ENCODE measurements around the gene SF3B4. TPM values are rescaled to one million over a fixed set of nuclear protein-coding genes. Genes with fewer than 3 reads are reported as not detected.

SF3B4 gene
- 10 to 100 TPM; 19.6 to 48.1 TPM for total RNA-seq
- 10 to 100 TPM; 37.2 to 38.3 TPM for polyA plus RNA-seq
- long read RNA-seq, donor 1, transcript SF3B4-201 (6 exons, 2,085 nt) = major isoform, 39 of 61 reads
- long read RNA-seq, donor 1, partial matches to known transcripts = 22 of 61 reads
- long read RNA-seq, donor 1, other reads (novel, unspliced or antisense) = 0 of 61 reads
- long read RNA-seq, donor 2, transcript SF3B4-201 (6 exons, 2,085 nt) = major isoform, 9 of 24 reads
- long read RNA-seq, donor 2, partial matches to known transcripts = 15 of 24 reads
- long read RNA-seq, donor 2, other reads (novel, unspliced or antisense) = 0 of 24 reads
- long read RNA-seq, donor 3, transcript SF3B4-201 (6 exons, 2,085 nt) = major isoform, 14 of 19 reads
- long read RNA-seq, donor 3, partial matches to known transcripts = 5 of 19 reads
- long read RNA-seq, donor 3, other reads (novel, unspliced or antisense) = 0 of 19 reads
- long read RNA-seq, donor 4, transcript SF3B4-201 (6 exons, 2,085 nt) = major isoform, 6 of 24 reads
- long read RNA-seq, donor 4, partial matches to known transcripts = 18 of 24 reads
- long read RNA-seq, donor 4, other reads (novel, unspliced or antisense) = 0 of 24 reads
- long read RNA-seq, donor 5, transcript SF3B4-201 (6 exons, 2,085 nt) = major isoform, 42 of 82 reads
- long read RNA-seq, donor 5, partial matches to known transcripts = 40 of 82 reads
- long read RNA-seq, donor 5, other reads (novel, unspliced or antisense) = 0 of 82 reads

- H3K4me3 ChIP-seq = peak within 1 kb of the TSS; percentile 95
- H3K9ac ChIP-seq (ENCODE audit: insufficient read depth in 1 of 2, low read length in 2 of 2) = peak within 1 kb of the TSS; percentile 84 to 99
- H3K9me3 ChIP-seq (ENCODE audit: control insufficient read depth in 4 of 4, insufficient read depth in 3 of 4, low read length in 3 of 4) = no peaks in the 10 kb centered on the region
- peaks cover 20 to 38% (median 30%) of the 10 kb centered on the region in 4 donors for H3K36me3 ChIP-seq (ENCODE audit: control insufficient read depth in 4 of 4, insufficient read depth in 4 of 4, low read length in 4 of 4)
- H3K27me3 ChIP-seq (ENCODE audit: control insufficient read depth in 3 of 3, insufficient read depth in 3 of 3, low read length in 2 of 3) = no peaks in the 10 kb centered on the region
- 0% methylated on average over 47 of the region's 47 CpGs for WGBS, 2 donors
- ATAC-seq (ENCODE audit: insufficient read depth, low FRiP score) (peak; percentile 98), DNase-seq (peak; percentile 96 to 98 (median 97))
- no peak for TF ChIP-seq CTCF (IDR thresholded peaks at IDR 0.05; ENCODE audit: control extremely low read depth, extremely low read depth)
- peak within 1 kb of the TSS; percentile 94 to 98 for H3K27ac ChIP-seq (ENCODE audit: low read depth in 1 of 2, low read length in 1 of 2)
- H3K4me1 ChIP-seq (ENCODE audit: control insufficient read depth in 5 of 5, insufficient read depth in 5 of 5, low read length in 5 of 5) = peaks cover 7 to 25% (median 8%) of the 10 kb centered on the region in 5 donors
These were observed at the start of gene SF3B4 for GRCh38 chr1:149927563-149928400. SF3B4 (minus strand) TSS chr1:149927803; CDS start chr1:149927759, 44 bp downstream.

- DNase-seq = no peak
- ATAC-seq (ENCODE audit: insufficient read depth, low FRiP score) = no peak
- 94% methylated on average over 3 of the region's 3 CpGs for WGBS, 2 donors
These were observed 49.7 kb upstream of the SF3B4 start for GRCh38 chr1:149977345-149977744.

GRCh38 chr1:149972547-149972946 is 44.9 kb upstream of the SF3B4 start:
- H3K4me1 ChIP-seq (ENCODE audit: control insufficient read depth in 5 of 5, insufficient read depth in 5 of 5, low read length in 5 of 5) = peaks cover 0 to 1% (median 0%) of the 10 kb centered on the region in 5 donors
- no peaks in the 10 kb centered on the region for H3K9me3 ChIP-seq (ENCODE audit: control insufficient read depth in 4 of 4, insufficient read depth in 3 of 4, low read length in 3 of 4)
- peaks cover 17 to 31% (median 28%) of the 10 kb centered on the region in 4 donors for H3K36me3 ChIP-seq (ENCODE audit: control insufficient read depth in 4 of 4, insufficient read depth in 4 of 4, low read length in 4 of 4)
- no peak for ATAC-seq (ENCODE audit: insufficient read depth, low FRiP score)
- WGBS, 2 donors = 95 to 97% methylated on average over 2 of the region's 2 CpGs
- no peaks in the 10 kb centered on the region for H3K27me3 ChIP-seq (ENCODE audit: control insufficient read depth in 3 of 3, insufficient read depth in 3 of 3, low read length in 2 of 3)
- no peak overlapping the region for H3K9ac ChIP-seq (ENCODE audit: insufficient read depth in 1 of 2, low read length in 2 of 2)
- H3K27ac ChIP-seq (ENCODE audit: low read depth in 1 of 2, low read length in 1 of 2) = no peak overlapping the region
- no peak for DNase-seq
- no peak for TF ChIP-seq CTCF (IDR thresholded peaks at IDR 0.05; ENCODE audit: control extremely low read depth, extremely low read depth)
- H3K4me3 ChIP-seq = no peak overlapping the region

More at GRCh38 chr1:149977345-149977744, 49.7 kb upstream of the SF3B4 start:
- no peak overlapping the region for H3K27ac ChIP-seq (ENCODE audit: low read depth in 1 of 2, low read length in 1 of 2)
- H3K27me3 ChIP-seq (ENCODE audit: control insufficient read depth in 3 of 3, insufficient read depth in 3 of 3, low read length in 2 of 3) = no peaks in the 10 kb centered on the region
- H3K4me3 ChIP-seq = no peak overlapping the region
- no peak overlapping the region for H3K9ac ChIP-seq (ENCODE audit: insufficient read depth in 1 of 2, low read length in 2 of 2)
- no peak for TF ChIP-seq CTCF (IDR thresholded peaks at IDR 0.05; ENCODE audit: control extremely low read depth, extremely low read depth)
- H3K9me3 ChIP-seq (ENCODE audit: control insufficient read depth in 4 of 4, insufficient read depth in 3 of 4, low read length in 3 of 4) = no peaks in the 10 kb centered on the region
- H3K4me1 ChIP-seq (ENCODE audit: control insufficient read depth in 5 of 5, insufficient read depth in 5 of 5, low read length in 5 of 5) = peaks cover 0 to 15% (median 0%) of the 10 kb centered on the region in 5 donors
- H3K36me3 ChIP-seq (ENCODE audit: control insufficient read depth in 4 of 4, insufficient read depth in 4 of 4, low read length in 4 of 4) = peaks cover 10 to 20% (median 15%) of the 10 kb centered on the region in 4 donors
